HG03108 (cell line): Measurements from ENCODE around the gene LPIN2.
"Not testable (repeated sequence)": the region's sequence is repeated elsewhere in the genome, so short reads cannot be mapped to it uniquely, and the experiment has no call there.

Experiments used
- ATAC-seq: cut with Tn5 transposase; IDR thresholded peaks from one replicate; pipeline ENCODE4 v1.9.1; 2021; ENCODE audit warnings: moderate library complexity; ENCODE audit not compliant: unreplicated experiment

The LPIN2 gene

DNA sequence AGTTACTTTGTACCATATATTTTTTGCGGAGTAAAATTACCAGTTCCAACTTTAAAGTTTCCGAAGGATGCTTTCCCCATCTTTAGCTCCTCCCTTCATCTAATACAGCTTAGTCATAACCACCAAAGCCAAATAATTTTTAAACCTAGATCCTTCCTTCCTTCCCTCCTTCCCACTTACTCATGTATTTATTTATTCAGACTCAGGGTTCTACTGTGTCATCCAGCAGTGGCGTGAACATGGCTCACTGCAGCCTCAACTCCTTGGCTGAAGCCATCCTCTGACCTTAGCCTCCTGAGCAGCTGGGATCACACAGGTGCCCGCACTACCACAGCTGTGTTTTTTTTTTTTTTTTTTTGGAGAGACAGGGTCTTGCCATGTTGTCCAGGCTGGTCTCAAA lies 4.4 kb downstream of the LPIN2 start:
- ATAC-seq: no peak

GRCh38 chr18:3007491-3007890 lies 5.5 kb downstream of the LPIN2 start:
- no peak for ATAC-seq

DNA sequence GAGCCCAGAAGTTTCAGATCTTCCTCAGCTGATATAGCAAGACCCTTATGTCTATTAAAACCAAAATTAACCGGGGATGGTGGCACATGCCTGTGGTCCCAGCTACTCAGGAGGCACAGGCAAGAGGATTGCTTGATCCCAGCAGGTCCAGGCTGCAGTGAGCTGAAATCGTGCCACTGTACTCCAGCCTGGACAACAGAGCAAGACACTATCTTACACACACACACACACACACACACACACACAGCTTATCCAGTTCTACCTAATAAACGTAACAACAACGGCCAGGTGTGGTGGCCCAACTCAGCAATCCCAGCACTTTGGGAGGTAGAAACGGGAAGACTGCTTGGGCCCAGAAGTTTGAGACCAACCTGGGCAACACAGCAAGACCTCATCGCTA lies 7.5 kb downstream of the LPIN2 start:
- ATAC-seq: no peak

DNA sequence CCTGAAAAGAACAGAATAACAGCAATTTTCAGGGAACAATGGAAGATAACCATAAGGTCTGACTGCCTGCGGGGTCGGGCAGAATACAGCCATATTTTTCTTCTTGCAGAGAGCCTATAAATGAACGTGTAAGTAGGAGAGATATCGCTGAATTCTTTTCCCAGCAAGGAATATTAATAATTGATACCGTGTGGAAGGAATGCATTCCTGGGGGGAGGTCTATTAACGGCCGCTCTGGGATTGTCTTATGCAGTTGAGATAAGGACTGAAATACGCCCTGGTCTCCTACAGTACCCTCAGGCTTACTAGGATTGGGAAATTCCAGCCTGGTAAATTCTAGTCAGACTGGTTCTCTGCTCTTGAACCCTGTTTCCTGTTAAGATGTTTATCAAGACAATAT lies 9.2 kb downstream of the LPIN2 start:
- ATAC-seq: not testable (repeated sequence)

DNA sequence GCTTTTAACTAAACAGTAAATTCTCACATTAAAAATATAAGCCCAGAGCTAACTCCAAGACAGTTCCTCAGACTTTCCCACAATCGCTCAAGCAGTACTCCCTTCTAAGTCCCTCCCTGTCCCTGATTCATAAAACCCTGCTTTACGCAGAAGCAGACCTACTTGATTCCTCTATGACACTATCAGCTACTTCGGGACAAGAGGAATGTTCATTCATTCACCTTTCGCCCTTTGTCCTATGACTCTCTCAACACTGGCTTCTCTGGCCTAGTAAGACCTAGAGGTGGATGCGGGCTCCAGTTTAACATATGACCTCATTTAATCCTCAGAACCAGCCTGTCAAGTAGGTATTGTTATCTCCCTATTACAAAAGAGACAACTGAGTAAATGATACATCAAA lies 10.2 kb downstream of the LPIN2 start:
- ATAC-seq: no peak

DNA sequence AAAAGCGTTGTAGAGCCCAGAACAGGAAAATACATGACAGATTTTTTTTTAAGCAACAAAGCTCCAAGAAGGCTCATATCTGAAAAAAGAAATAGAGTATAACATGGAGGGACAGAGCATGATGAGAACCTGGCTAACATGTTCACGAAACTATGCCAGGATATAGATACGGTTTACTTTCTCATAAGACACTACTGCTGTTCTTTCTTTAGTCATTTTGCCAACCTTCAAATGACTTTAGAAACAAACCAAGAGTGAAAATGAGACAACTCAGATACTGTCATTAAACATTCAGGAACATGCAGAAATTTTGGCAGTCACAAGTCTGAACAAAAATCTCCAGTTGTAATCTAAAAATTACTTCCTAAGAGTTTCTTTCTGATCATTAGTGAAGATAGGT lies 14.3 kb downstream of the LPIN2 start:
- ATAC-seq: no peak

- ATAC-seq: no peak
These were observed 14.9 kb downstream of the LPIN2 start for GRCh38 chr18:2997846-2998564.

GRCh38 chr18:2997429-2997828 lies 15.5 kb downstream of the LPIN2 start:
- ATAC-seq: no peak

- ATAC-seq: peak; percentile 65
These were observed 18.1 kb downstream of the LPIN2 start for GRCh38 chr18:2994603-2995432.

- no peak for ATAC-seq
These were observed 18.8 kb downstream of the LPIN2 start for GRCh38 chr18:2994020-2994589.

DNA sequence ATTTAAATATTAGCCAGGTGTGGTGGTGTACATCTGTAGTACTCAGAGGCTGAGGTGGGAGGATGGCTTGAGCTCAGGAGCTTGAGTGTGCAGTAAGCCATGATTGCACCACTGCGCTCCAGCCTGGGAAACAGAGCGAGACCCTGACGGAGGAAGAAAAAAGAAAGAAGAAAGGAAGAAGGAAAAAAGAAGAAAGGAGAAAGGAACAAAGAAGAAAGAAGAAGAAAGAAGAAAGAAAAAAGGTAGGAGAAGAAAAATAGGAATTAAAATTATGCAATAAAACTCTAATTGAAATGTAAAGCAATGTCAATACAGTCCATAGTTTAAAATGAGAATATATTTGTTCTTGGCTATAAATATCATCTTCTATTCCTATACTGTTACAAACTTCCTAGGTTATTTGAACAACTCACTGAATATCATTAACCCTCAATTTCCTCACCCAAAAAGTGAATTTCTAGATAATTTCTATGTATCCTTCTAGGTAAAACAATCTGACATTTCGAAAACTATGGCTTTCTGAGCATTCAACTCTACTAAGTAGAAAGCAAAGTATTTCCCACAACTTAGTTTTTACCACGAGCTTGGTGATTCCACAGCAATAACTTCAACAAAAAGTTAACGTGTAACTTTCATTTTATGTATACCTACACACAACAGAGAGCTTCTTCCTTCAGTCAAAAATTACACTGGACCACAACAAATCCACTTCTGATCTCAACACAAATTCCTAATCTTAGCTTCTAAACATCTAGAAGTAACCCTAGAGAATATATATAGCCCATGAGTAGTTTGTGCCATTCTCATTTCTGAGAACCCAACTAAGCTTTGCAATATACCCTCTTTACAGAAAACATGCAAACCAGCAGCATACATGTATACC lies 19.7 kb downstream of the LPIN2 start:
- no peak for ATAC-seq

DNA sequence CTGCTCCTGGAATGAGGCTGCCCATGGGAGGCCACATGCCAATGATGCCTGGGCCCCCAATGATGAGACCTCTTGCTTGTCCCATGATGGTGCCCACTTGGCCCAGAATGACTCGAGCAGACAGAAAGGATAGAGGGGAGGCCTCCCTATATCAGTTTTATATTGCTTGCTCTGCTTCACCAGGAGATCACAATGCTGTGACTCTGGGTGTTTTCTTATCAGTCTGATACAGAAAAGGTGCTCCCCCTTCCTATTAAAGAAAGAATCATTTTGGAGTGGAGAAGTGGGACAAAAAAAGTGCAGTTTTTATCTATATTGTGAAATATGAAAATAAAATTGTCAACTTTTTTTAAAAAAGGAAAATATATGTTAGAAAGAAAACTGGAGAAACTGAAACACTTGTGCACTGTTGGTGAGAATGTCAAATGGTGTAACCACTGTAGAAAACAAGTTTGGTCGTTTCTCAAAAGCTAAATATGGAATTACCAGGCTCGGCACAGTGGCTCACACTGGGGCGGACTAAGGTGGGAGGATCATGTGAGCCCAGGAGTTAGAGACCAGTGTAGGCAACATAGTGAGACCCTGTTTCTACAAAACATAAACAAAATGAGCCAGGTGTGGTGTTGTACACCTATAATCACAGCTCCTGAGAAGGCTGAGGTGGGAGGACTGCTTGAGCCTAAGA lies 21.8 kb downstream of the LPIN2 start:
- no peak for ATAC-seq

DNA sequence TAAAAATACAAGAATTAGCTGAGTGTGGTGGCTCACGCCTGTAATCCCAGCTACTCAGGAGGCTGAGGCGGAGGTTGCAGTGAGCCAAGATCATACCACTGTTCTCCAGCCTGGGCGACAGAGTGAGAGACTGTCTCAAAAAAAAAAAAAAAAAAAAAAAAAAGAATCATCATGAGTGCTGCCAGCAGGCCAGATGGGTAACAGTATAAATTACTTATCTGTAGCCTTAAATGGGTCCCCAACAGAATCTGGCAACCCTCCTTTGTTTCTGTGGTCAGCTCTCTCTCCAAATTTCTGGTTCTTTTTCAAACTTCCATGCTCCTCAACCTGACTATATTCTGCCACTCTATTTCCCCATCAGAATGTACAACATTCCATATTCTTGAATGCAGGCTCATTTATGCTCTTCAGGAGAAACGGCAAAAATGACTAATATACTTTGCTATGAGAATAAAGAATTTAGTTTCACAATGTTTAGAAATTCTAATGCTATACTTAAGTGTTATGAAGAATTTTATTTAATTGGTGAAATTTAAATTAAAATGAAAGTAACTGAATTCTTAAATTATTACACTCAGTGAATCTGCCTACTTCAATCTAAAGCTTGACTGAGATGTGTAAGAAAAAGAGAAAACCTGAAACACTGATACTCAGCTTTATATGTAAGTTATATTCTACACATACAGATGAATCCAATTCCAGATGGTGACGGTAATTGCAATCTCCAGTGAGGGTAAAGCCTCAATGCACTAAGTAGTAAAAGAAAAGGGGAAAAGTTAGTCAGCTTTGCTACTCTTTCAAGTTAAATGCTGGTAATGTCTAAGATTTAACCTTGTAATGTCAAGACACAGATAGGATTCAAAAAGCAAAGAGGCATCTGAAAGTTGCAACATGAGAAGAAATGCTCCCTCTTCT lies 24.8 kb downstream of the LPIN2 start:
- ATAC-seq: no peak

DNA sequence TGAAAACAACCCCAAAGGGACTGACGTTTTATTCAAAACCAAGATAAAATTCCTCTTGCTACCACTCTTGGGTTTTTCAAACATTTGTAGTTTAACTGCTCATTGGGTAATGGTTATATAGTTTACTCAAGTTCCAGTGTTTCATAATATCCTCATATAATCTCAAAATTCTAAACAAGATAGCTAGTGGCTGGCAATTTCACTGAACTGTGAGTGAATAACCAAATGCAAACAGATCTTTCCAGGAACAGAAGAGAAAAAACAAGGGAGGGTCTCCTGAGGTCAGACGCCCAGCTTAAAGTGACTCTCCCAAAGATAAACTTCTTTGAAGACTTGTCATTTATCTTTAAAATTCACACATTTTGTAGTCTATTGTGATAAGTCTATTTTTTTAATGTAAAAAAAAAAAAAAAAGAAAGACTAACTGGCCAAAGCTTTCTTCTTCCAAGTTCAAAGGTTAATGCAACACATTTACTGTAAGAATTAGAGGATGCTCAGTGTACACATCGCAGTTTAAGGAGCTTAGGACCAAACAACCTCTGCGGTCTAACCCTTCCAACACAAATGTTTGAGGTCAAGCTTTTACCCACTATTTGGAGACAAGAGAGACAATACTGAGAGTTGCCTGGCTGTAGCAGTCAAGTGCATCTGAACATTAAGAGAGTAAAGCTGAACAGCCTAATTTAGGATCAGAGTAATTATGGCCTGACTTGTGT lies 26.6 kb downstream of the LPIN2 start:
- no peak for ATAC-seq

GRCh38 chr18:2985628-2986027 lies 27.3 kb downstream of the LPIN2 start:
- no peak for ATAC-seq

DNA sequence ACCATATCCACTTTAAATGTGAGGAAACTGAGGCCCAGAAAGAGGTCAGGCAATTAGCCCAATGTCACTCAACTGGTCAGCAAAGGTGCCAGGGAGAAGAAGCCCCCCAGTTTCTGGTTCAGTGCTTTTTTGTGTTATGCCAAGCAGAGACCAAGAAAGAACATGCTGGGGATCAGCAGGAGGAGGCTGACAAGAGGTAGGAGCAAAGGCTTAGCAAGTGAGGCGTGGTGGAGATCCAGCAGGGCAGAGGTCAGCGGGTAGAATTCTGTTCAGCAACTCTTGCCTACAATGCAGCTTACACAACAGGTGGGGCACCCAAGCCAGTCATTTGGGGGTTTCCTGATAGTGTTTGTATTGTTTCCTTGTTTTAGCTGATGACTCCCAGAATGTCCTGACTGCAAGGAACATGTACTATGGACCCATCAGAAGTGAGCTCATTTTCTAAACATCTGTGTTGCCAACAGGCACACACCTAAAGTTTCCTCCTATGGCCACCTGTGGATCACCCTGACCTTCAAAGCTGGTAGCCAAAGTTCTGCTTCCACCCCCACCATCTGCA lies 28.2 kb downstream of the LPIN2 start:
- ATAC-seq: no peak

DNA sequence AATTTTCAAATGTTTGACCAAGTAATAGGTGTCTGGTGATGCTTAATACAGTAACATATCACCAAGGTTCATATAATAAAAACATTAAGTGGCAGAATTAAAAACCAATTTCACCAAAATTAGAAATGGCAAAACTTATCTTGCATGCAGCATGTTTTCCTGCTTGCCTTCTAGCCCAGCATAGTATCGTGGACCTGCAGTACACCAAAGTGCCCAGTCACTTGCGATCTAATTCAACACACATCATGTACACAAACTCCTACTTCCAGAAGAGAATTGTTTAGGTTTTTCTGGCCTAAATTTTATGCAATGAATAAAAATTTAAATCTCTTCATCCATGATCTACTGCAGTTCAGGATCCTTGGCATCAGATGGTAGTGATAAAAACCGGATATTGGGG lies 28.9 kb downstream of the LPIN2 start:
- no peak for ATAC-seq

GRCh38 chr18:2983296-2983695 lies 29.6 kb downstream of the LPIN2 start:
- ATAC-seq: no peak
